Keratinocyte (primary cell): ENCODE data around the gene SDF2L1.

Source experiments
- CTCF ChIP-seq, 3 experiments: IDR thresholded peaks in 1 of 3; conservative IDR thresholded peaks in 1 of 3; optimal IDR thresholded peaks in 1 of 3; 2 replicates in 2 of 3; 3 replicates in 1 of 3; pipeline versions ENCODE3 to v1.5.1; 2011; ENCODE audit warnings: low read length in 3 of 3, mild to moderate bottlenecking in 3 of 3, moderate library complexity in 2 of 3, control low read depth in 1 of 3, inconsistent platforms in 1 of 3; ENCODE audit not compliant: insufficient read depth in 2 of 3; ENCODE audit errors: extremely low read depth in 1 of 3
- EZH2 ChIP-seq: IDR thresholded peaks from one replicate; pipeline ENCODE4 v1.6.1; 2012; ENCODE audit warnings: inconsistent platforms, mild to moderate bottlenecking, low read length, moderate library complexity

DNA sequence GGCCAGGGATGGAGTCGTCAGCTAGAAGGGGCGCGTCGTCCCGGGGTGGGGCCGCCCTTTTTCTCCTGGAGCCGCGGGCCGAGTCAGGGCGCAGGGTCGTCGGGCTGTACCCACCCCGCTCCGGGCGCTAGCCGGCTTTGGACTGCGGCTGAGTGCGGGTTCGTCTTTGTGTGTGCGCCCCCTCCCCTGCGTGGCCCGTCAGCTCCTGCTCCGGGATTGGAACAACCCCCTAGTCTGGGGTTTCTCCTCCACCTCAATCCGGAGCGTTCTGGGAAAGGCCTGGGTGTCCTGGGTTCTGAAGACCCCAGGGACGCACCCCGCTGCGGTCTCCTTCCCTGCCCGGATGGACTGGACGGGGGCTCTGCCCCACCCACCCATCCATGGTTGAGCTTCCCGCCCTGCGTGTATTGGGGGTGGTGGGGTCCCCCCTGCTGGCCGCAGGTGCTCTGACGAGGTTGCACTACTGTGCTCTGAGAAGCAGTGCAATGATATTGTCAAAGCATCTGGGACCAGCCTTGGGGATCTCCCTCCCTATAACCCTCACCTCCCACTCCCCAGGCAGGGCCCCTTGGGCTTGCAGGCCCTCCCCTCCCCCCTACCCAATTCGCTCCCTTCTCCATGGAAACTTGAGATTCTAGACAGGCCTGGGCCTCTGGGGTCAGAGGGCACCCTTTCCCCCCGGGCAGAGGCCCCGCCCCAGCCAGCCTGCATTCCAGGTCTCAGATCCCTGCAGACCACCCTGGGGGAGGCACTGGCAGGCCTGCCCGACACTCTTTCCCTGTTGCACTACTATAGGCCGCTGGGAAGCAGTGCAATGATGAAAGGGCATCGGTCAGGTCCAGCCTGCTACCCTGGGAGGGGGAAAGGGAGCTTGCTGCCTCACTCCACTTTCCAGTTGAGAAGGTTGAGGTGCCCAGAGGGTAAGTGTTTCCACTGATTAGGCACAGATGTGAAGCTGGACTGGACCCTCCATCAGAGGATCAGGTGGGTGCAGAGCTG is 10.7 kb downstream of the SDF2L1 start:
- TF ChIP-seq CTCF (optimal IDR thresholded peaks at IDR 0.05 in 1 of 3, IDR thresholded peaks at IDR 0.05 in 1 of 3, conservative IDR thresholded peaks at IDR 0.05 in 1 of 3; ENCODE audit: extremely low read depth in 1 of 3, insufficient read depth in 2 of 3, low read length in 3 of 3): no peak
- TF ChIP-seq EZH2: no peak
